ENCODE data around the gene ZRANB2. TPM values are rescaled to one million over a fixed set of nuclear protein-coding genes. Genes with fewer than 3 reads are reported as not detected.

Gene ZRANB2
- total and polyA plus RNA-seq, 9 of the 15 experiments (the other 6 are each of a cell fraction or from before 2014, with no cell fraction given): 80.8 to 264 (median 157) TPM

DNA sequence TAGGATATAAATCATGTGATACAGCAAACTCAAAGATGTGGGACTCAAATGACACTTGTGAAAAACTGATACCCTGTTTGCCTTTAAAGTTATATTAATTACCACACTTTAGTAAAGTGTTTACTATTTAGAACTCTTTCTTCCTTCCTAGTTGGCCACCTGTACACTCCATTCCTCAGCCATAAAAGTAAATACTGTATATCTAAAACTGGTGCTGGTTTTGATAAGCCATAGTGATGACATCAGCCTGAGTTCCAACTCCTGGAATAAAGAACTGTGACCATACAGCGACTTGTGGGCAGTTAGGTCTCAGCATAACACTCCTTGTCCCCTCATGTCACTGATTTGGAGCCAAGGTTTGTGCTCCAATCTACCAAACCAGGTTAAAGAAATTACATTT is 36.0 kb downstream of the ZRANB2 start (continued):
- TF ChIP-seq, protein P1, sequence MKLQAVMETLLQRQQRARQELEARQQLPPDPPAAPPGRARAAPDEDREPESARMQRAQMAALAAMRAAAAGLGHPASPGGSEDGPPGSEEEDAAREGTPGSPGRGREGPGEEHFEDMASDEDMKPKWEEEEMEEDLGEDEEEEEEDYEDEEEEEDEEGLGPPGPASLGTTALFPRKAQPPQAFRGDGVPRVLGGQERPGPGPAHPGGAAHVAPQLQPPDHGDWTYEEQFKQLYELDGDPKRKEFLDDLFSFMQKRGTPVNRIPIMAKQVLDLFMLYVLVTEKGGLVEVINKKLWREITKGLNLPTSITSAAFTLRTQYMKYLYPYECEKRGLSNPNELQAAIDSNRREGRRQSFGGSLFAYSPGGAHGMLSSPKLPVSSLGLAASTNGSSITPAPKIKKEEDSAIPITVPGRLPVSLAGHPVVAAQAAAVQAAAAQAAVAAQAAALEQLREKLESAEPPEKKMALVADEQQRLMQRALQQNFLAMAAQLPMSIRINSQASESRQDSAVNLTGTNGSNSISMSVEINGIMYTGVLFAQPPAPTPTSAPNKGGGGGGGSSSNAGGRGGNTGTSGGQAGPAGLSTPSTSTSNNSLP (IDR thresholded peaks at IDR 0.05; ENCODE audit: borderline replicate concordance, low read depth, low read length): peak; percentile 74; the same call in 1 of the 2 replicates
- TF ChIP-seq SRF (CRISPR knock-in tag; IDR thresholded peaks at IDR 0.05) (no peak), SMARCA4 (IDR thresholded peaks at IDR 0.05) (peak; percentile 53; the same call in 1 of the 2 replicates)

- POLR2A ChIA-PET: interaction anchor here (0.7 to 1.3 kb wide), 3 partner anchors 9 to 660 kb away, joined by 3 to 6 read pairs (median 3); no protein-coding TSS in a partner anchor
- H3K9me3 ChIP-seq (replicated peaks; ENCODE audit: control insufficient read depth, insufficient read depth, low read depth, low read length): no peaks in the 10 kb centered on the region
- peak overlapping the region; percentile 39 for H3K4me2 ChIP-seq (ENCODE audit: insufficient read depth, low read length)
- H3K9ac ChIP-seq (ENCODE audit: insufficient read depth in 1 of 2, low read depth in 2 of 2, low read length in 2 of 2): peak overlapping the region in 1 of 2 experiments; percentile 39; a peak in 2 of 4 replicates
- no TSS peak for BruUV-seq (replicated peaks)
- DNase-seq (ENCODE audit: extremely low read depth in 1 of 4, low spot score in 3 of 4) (no peak), FAIRE-seq (no peak), ATAC-seq (no peak)
- H3K27me3 ChIP-seq (ENCODE audit: control insufficient read depth in 2 of 2, insufficient read depth in 2 of 2, low read length in 2 of 2): no peaks in the 10 kb centered on the region; a peak in 1 of 5 replicates
- intact Hi-C loops (cut with micrococcal nuclease) (loop anchor here (10.0 kb wide), 1 partner anchor 288 kb away; no protein-coding TSS in a partner anchor), in situ Hi-C loops (cut with MboI) (no loop called here)
- no peaks in the 10 kb centered on the region for H4K20me1 ChIP-seq (replicated peaks; ENCODE audit: control insufficient read depth, insufficient read depth, low read length)
- H3K36me3 ChIP-seq (ENCODE audit: control insufficient read depth, insufficient read depth, low read length): peaks cover 33% of the 10 kb centered on the region
- peak overlapping the region; percentile 33; the same call in 1 of the 2 replicates for H3K4me3 ChIP-seq
- H3K4me1 ChIP-seq (replicated peaks in 1 of 2; ENCODE audit: control insufficient read depth in 2 of 2, insufficient read depth in 2 of 2, low read length in 2 of 2): peaks cover 18 to 32% of the 10 kb centered on the region in 2 experiments
- H2AFZ ChIP-seq (ENCODE audit: low read depth, low read length): no peak overlapping the region
- H3K79me2 ChIP-seq (ENCODE audit: control insufficient read depth, insufficient read depth, low read length): peaks cover 89% of the 10 kb centered on the region
- CTCF ChIA-PET (ENCODE audit: low intra/inter-chr PET ratio): no interaction called here
- peak overlapping the region; percentile 3; the same call in 1 of the 3 replicates for H3K27ac ChIP-seq (ENCODE audit: extremely low read depth, low read depth, low read length)
- no peaks in the 10 kb centered on the region for H3K9me1 ChIP-seq (ENCODE audit: control insufficient read depth, insufficient read depth, low read length)
- TF ChIP-seq, protein P2, sequence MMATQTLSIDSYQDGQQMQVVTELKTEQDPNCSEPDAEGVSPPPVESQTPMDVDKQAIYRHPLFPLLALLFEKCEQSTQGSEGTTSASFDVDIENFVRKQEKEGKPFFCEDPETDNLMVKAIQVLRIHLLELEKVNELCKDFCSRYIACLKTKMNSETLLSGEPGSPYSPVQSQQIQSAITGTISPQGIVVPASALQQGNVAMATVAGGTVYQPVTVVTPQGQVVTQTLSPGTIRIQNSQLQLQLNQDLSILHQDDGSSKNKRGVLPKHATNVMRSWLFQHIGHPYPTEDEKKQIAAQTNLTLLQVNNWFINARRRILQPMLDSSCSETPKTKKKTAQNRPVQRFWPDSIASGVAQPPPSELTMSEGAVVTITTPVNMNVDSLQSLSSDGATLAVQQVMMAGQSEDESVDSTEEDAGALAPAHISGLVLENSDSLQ (IDR thresholded peaks at IDR 0.05): peak; percentile 52; the same call in 1 of the 2 replicates
- no peak for TF ChIP-seq JUNB (CRISPR knock-in tag; conservative IDR thresholded peaks at IDR 0.05)
- TF ChIP-seq, protein P3, sequence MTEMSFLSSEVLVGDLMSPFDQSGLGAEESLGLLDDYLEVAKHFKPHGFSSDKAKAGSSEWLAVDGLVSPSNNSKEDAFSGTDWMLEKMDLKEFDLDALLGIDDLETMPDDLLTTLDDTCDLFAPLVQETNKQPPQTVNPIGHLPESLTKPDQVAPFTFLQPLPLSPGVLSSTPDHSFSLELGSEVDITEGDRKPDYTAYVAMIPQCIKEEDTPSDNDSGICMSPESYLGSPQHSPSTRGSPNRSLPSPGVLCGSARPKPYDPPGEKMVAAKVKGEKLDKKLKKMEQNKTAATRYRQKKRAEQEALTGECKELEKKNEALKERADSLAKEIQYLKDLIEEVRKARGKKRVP (CRISPR knock-in tag; IDR thresholded peaks at IDR 0.05): 0 out of 2 replicates have a peak, but pooled peaks have one; percentile 22
- no peak for TF ChIP-seq ZNF780A (CRISPR knock-in tag; IDR thresholded peaks at IDR 0.05)
- no peak for TF ChIP-seq PBX2 (CRISPR knock-in tag; IDR thresholded peaks at IDR 0.05; ENCODE audit: low read depth)
- TF ChIP-seq PBX2 (tag; conservative IDR thresholded peaks at IDR 0.05; ENCODE audit: low read depth): peak; percentile 77
- TF ChIP-seq SMC3 (conservative IDR thresholded peaks at IDR 0.05; ENCODE audit: insufficient read depth, low read depth, low read length): no peak
- TF ChIP-seq, protein P4, sequence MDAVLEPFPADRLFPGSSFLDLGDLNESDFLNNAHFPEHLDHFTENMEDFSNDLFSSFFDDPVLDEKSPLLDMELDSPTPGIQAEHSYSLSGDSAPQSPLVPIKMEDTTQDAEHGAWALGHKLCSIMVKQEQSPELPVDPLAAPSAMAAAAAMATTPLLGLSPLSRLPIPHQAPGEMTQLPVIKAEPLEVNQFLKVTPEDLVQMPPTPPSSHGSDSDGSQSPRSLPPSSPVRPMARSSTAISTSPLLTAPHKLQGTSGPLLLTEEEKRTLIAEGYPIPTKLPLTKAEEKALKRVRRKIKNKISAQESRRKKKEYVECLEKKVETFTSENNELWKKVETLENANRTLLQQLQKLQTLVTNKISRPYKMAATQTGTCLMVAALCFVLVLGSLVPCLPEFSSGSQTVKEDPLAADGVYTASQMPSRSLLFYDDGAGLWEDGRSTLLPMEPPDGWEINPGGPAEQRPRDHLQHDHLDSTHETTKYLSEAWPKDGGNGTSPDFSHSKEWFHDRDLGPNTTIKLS (IDR thresholded peaks at IDR 0.05; ENCODE audit: borderline replicate concordance, low read depth): no peak
- no peak for TF ChIP-seq ZKSCAN1 (IDR thresholded peaks at IDR 0.05; ENCODE audit: low read depth, low read length)
- peak; percentile 69; the same call in 1 of the 2 replicates for TF ChIP-seq CEBPB (tag; IDR thresholded peaks at IDR 0.05)
These were observed 37.8 kb downstream of the ZRANB2 start for GRCh38 chr1:71043065-71043464.

Measured in K562 (cell line).